DOHH2 (cell line): ENCODE results near the gene SLC33A1.
"Not testable (repeated sequence)": the region's sequence is repeated elsewhere in the genome, so short reads cannot be mapped to it uniquely, and the experiment has no call there.

Experiments used
- H3F3A ChIP-seq: fragments of 200-600 bp; sonication (generic), shearing (Covaris generic); 2 replicates; pipeline ENCODE4 v1.6.0; 2016; ENCODE audit warnings: antibody characterized with exemption, mild to moderate bottlenecking; ENCODE audit not compliant: control insufficient read depth, insufficient read depth
- H3K27ac ChIP-seq: fragments of 200-600 bp; sonication (generic); 2 replicates; pipeline ENCODE4 v1.5.1; 2014; ENCODE audit warnings: low read depth, mild to moderate bottlenecking, low read length, moderate library complexity
- H3K27me3 ChIP-seq: fragments of 200-600 bp; sonication (generic); 2 replicates; pipeline ENCODE4 v1.6.1; 2014; ENCODE audit warnings: mild to moderate bottlenecking, low read length, mixed read lengths; ENCODE audit not compliant: control insufficient read depth
- H3K36me3 ChIP-seq: fragments of 200-600 bp; sonication (generic); 2 replicates; pipeline ENCODE4 v1.6.1; 2014; ENCODE audit warnings: mild to moderate bottlenecking, low read length, moderate library complexity, mixed read lengths; ENCODE audit not compliant: control insufficient read depth
- H3K4me1 ChIP-seq: fragments of 200-600 bp; sonication (generic); 2 replicates; pipeline ENCODE4 v1.6.1; 2014; ENCODE audit warnings: mild to moderate bottlenecking, low read length, mixed read lengths; ENCODE audit not compliant: control insufficient read depth
- H3K4me2 ChIP-seq: fragments of 200-600 bp; sonication (generic); 2 replicates; pipeline ENCODE4 v1.6.0; 2014; ENCODE audit warnings: mild to moderate bottlenecking, low read length, moderate library complexity
- H3K4me3 ChIP-seq: fragments of 200-600 bp; sonication (generic); 2 replicates; pipeline ENCODE4 v1.5.1; 2014; ENCODE audit warnings: mild to moderate bottlenecking, low read length, mixed read lengths
- H3K79me2 ChIP-seq: fragments of 200-600 bp; sonication (generic); 2 replicates; pipeline ENCODE4 v1.6.1; 2014; ENCODE audit warnings: mild to moderate bottlenecking, low read length, mixed read lengths; ENCODE audit not compliant: control insufficient read depth
- H3K9me2 ChIP-seq: fragments of 200-600 bp; sonication (generic); replicated peaks from 2 replicates; pipeline ENCODE4 v1.6.1; 2014; ENCODE audit warnings: mild to moderate bottlenecking, low read length, mixed read lengths; ENCODE audit not compliant: control insufficient read depth
- H3K9me3 ChIP-seq: fragments of 200-600 bp; sonication (generic); 2 replicates; pipeline ENCODE4 v1.6.1; 2014; ENCODE audit warnings: antibody characterized with exemption, low read length, mixed read lengths; ENCODE audit not compliant: control insufficient read depth, insufficient read depth
- H4K20me1 ChIP-seq: fragments of 200-600 bp; sonication (generic); 2 replicates; pipeline ENCODE4 v1.6.0; 2014; ENCODE audit warnings: low read depth, mild to moderate bottlenecking, antibody characterized with exemption, low read length, moderate library complexity; ENCODE audit not compliant: control insufficient read depth, insufficient read depth
- CTCF ChIP-seq: fragments of 200-600 bp; sonication (generic); IDR thresholded peaks from one replicate; pipeline ENCODE4 v1.5.1; 2014; ENCODE audit warnings: antibody characterized with exemption, mild to moderate bottlenecking, low read depth, low read length; ENCODE audit not compliant: poor library complexity, severe bottlenecking
- EZH2phosphoT487 ChIP-seq: fragments of 200-600 bp; sonication (generic); IDR thresholded peaks from 2 replicates; pipeline ENCODE4 v1.6.1; 2017; ENCODE audit warnings: borderline replicate concordance, mild to moderate bottlenecking, antibody characterized with exemption, low read length, moderate library complexity, mixed read lengths

Gene SLC33A1

GRCh38 chr3:155843569-155843968, 10.7 kb downstream of the SLC33A1 start:
- Histone ChIP-seq H3F3A (0 out of 2 replicates have a peak, but pooled peaks cover 3% of the 10 kb centered on the region), H4K20me1 (no peaks in the 10 kb centered on the region), H3K9me2 (no peaks in the 10 kb centered on the region), H3K4me2 (no peak overlapping the region; the same call in 1 of the 2 replicates), H3K36me3 (peaks cover 21% of the 10 kb centered on the region), H3K4me3 (no peak overlapping the region), H3K27me3 (no peaks in the 10 kb centered on the region), H3K4me1 (peaks cover 3% of the 10 kb centered on the region; the same call in 1 of the 2 replicates), H3K27ac (no peak overlapping the region), H3K9me3 (no peaks in the 10 kb centered on the region), H3K79me2 (peaks cover 46% of the 10 kb centered on the region)
- TF ChIP-seq CTCF (no peak), EZH2phosphoT487 (no peak)

- no peaks in the 10 kb centered on the region for H3F3A ChIP-seq
- H3K79me2 ChIP-seq, result no peaks in the 10 kb centered on the region; the same call in 1 of the 2 replicates
- H4K20me1 ChIP-seq, result no peaks in the 10 kb centered on the region
- no peaks in the 10 kb centered on the region for H3K9me2 ChIP-seq
- no peaks in the 10 kb centered on the region for H3K27me3 ChIP-seq
- H3K4me2 ChIP-seq, result no peak overlapping the region
- H3K36me3 ChIP-seq, result peaks cover 6% of the 10 kb centered on the region; the same call in 1 of the 2 replicates
- H3K27ac ChIP-seq, result no peak overlapping the region
- H3K4me1 ChIP-seq, result no peaks in the 10 kb centered on the region
- no peak for TF ChIP-seq EZH2phosphoT487
- TF ChIP-seq CTCF, result no peak
- no peak overlapping the region for H3K4me3 ChIP-seq
- no peaks in the 10 kb centered on the region for H3K9me3 ChIP-seq
Measured at GRCh38 chr3:155835341-155836071, 18.7 kb downstream of the SLC33A1 start.

GRCh38 chr3:155828490-155829098, 25.6 kb downstream of the SLC33A1 start:
- not testable (repeated sequence) for H3K4me1 ChIP-seq, H3K27me3 ChIP-seq, H3F3A ChIP-seq, H3K36me3 ChIP-seq, H4K20me1 ChIP-seq, H3K79me2 ChIP-seq, H3K9me2 ChIP-seq, H3K27ac ChIP-seq, H3K4me2 ChIP-seq, H3K4me3 ChIP-seq, H3K9me3 ChIP-seq

GRCh38 chr3:155815030-155815545, 39.1 kb downstream of the SLC33A1 start:
- Histone ChIP-seq H3K9me2 (no peaks in the 10 kb centered on the region), H3K4me2 (no peak overlapping the region), H3F3A (no peaks in the 10 kb centered on the region), H3K9me3 (no peaks in the 10 kb centered on the region), H3K36me3 (no peaks in the 10 kb centered on the region), H3K4me3 (no peak overlapping the region), H4K20me1 (no peaks in the 10 kb centered on the region), H3K27ac (no peak overlapping the region), H3K27me3 (no peaks in the 10 kb centered on the region), H3K4me1 (no peaks in the 10 kb centered on the region), H3K79me2 (no peaks in the 10 kb centered on the region)
- TF ChIP-seq CTCF (no peak), EZH2phosphoT487 (no peak)

GRCh38 chr3:155813224-155813623, 41.0 kb downstream of the SLC33A1 start:
- H3K9me2 ChIP-seq, H3K4me2 ChIP-seq, H3K36me3 ChIP-seq, H3K9me3 ChIP-seq, H3K79me2 ChIP-seq, H3K27me3 ChIP-seq, H4K20me1 ChIP-seq, H3K4me1 ChIP-seq, H3F3A ChIP-seq, H3K27ac ChIP-seq, H3K4me3 ChIP-seq: not testable (repeated sequence)
